ES-I3 (cell line): Measurements from ENCODE around the gene MRPS26.
A peak's percentile ranks its signal among the peaks of the same experiment; 100 is the strongest.
"Not testable (repeated sequence)": the region's sequence is repeated elsewhere in the genome, so short reads cannot be mapped to it uniquely, and the experiment has no call there.

Experiments used
- H3K36me3 ChIP-seq: 2 replicates; pipeline ENCODE4 v1.6.1; 2013; ENCODE audit warnings: mild to moderate bottlenecking, low read length, control low read depth, moderate library complexity; ENCODE audit not compliant: insufficient read depth
- H3K4me1 ChIP-seq: 2 replicates; pipeline ENCODE4 v1.6.1; 2013; ENCODE audit warnings: mild to moderate bottlenecking, control low read depth, low read length; ENCODE audit not compliant: insufficient read depth
- H3K9ac ChIP-seq: 2 replicates; pipeline ENCODE4 v1.6.1; 2013; ENCODE audit warnings: low read depth, mild to moderate bottlenecking, low read length, moderate library complexity
- H3K9me3 ChIP-seq: 2 replicates; pipeline ENCODE4 v1.6.1; 2013; ENCODE audit warnings: mild to moderate bottlenecking, low read length, moderate library complexity; ENCODE audit not compliant: control insufficient read depth, insufficient read depth

The MRPS26 gene

DNA sequence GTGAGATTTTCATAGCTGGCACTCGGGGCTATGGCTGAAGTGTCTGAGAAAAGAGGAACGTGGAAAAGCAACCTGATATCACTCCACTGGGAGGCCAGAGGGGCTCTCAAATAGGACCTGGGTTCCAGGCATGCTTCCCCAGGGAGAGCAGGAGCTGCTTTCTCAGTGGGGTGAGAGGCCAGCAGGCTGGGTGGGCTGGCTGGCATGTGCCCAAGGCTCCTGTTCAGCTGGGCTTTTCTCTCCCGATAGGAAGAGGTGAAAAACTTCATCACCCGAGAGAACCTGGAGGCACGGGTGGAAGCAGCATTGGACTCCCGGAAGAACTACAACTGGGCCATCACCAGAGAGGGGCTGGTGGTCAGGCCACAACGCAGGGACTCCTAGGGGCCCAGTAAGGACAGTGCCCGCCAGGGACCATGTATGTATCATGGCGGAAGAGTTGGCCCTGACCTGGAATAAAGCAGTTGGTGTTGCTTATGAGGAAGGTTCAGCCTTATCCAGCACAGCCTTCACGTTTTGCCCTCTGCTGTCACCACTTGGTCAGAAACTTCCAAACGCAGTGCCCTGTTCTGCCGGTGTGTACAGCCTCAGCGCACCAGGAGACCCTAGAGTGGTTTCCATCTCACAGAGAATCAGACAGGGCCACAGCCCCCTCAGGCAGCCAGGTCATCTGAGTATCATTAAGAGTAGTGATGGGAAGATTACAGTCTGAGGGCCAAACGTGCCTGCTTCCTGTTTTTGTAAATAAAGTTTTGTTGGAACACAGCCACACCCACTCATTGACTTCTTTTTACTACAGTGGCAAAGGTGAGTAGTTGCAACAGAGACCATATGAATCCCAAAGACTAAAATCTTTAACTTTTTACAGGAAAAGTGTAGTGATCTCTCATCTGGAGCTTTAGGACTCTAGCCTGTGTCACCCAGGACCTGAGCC lies 1.9 kb downstream of the MRPS26 start:
- Histone ChIP-seq H3K36me3 (peaks cover 13% of the 10 kb centered on the region), H3K9ac (no peak overlapping the region), H3K4me1 (peaks cover under 1% of the 10 kb centered on the region; the same call in 1 of the 2 replicates), H3K9me3 (no peaks in the 10 kb centered on the region)

- H3K36me3 ChIP-seq: peaks cover 13% of the 10 kb centered on the region
- H3K4me1 ChIP-seq: no peaks in the 10 kb centered on the region
- H3K9me3 ChIP-seq: no peaks in the 10 kb centered on the region
- H3K9ac ChIP-seq: no peak overlapping the region
These were observed 5.7 kb downstream of the MRPS26 start for GRCh38 chr20:3051385-3052019.

- no peaks in the 10 kb centered on the region for H3K9me3 ChIP-seq
- no peaks in the 10 kb centered on the region for H3K36me3 ChIP-seq
- H3K9ac ChIP-seq: no peak overlapping the region
- H3K4me1 ChIP-seq: no peaks in the 10 kb centered on the region
These were observed 13.6 kb downstream of the MRPS26 start for GRCh38 chr20:3059489-3059888.

- H3K9me3 ChIP-seq, H3K9ac ChIP-seq, H3K4me1 ChIP-seq, H3K36me3 ChIP-seq: not testable (repeated sequence)
These were observed 18.3 kb downstream of the MRPS26 start for GRCh38 chr20:3064119-3064518.

DNA sequence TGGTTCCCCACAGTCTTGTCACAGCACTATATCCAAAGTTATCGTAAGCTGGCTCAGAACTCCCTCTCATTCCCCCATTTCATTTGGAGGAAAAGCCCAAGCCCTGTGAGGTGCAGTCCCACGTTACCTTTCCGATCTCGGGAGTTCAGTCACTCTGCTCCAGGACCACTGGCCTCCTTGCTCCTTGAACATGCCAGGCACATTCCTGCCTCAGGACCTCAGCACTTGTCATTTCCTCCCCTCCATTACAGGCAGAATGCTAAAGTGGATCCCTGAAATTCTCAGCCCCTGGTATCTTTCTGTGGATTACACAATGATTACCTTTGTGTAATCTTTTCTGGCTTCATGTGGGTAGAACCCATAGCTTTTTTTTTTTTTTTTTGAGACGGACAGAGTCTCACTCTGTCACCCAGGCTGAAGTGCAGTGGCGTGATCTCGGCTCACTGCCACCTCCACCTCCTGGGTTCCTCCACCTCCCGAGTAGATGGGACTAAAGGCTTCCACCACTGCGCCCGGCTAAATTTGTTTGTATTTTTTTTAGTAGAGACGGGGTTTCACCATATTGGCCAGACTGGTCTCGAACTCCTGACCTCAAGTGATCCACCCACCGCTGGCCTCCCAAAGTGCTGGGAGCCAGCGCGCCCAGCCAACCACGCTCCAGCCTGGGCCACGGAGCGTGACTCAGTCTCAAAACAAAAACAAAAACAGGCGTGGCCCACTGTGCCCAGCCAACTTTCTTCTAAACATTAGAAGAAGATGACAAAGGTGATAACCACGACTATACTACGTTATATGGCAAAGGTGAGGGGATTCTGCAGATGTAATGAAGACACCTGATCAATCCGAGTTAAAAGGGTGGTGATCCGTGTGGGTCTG lies 21.5 kb downstream of the MRPS26 start:
- Histone ChIP-seq H3K9me3 (no peaks in the 10 kb centered on the region), H3K4me1 (no peaks in the 10 kb centered on the region; the same call in 1 of the 2 replicates), H3K9ac (no peak overlapping the region), H3K36me3 (no peaks in the 10 kb centered on the region)

GRCh38 chr20:3068075-3068474 lies 22.2 kb downstream of the MRPS26 start:
- H3K36me3 ChIP-seq: no peaks in the 10 kb centered on the region
- H3K9ac ChIP-seq: no peak overlapping the region
- H3K4me1 ChIP-seq: no peaks in the 10 kb centered on the region; the same call in 1 of the 2 replicates
- no peaks in the 10 kb centered on the region for H3K9me3 ChIP-seq

GRCh38 chr20:3068986-3069900 lies 23.4 kb downstream of the MRPS26 start:
- no peaks in the 10 kb centered on the region for H3K36me3 ChIP-seq
- H3K9me3 ChIP-seq: no peaks in the 10 kb centered on the region
- H3K9ac ChIP-seq: no peak overlapping the region
- H3K4me1 ChIP-seq: no peaks in the 10 kb centered on the region; the same call in 1 of the 2 replicates

DNA sequence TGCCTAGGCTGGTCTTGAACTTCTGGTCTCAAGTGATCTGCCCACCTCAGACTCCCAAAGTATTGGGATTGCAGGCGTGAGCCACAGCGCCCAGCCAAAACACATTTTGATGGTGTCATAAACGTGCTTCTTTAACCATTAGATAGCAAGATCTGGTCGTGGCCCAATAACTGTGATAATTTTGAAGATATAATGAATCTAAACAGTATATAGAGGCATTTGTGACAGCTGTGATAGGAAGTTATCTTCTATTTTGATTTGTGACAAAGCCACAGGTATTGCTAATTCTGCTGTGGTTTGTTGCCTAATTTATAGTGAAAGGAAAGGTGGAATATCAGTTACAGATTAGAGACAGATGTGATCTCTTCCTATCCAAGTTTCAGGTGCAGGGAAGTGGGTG lies 24.9 kb downstream of the MRPS26 start:
- no peaks in the 10 kb centered on the region for H3K9me3 ChIP-seq
- H3K36me3 ChIP-seq: no peaks in the 10 kb centered on the region
- no peaks in the 10 kb centered on the region; the same call in 1 of the 2 replicates for H3K4me1 ChIP-seq
- H3K9ac ChIP-seq: no peak overlapping the region

DNA sequence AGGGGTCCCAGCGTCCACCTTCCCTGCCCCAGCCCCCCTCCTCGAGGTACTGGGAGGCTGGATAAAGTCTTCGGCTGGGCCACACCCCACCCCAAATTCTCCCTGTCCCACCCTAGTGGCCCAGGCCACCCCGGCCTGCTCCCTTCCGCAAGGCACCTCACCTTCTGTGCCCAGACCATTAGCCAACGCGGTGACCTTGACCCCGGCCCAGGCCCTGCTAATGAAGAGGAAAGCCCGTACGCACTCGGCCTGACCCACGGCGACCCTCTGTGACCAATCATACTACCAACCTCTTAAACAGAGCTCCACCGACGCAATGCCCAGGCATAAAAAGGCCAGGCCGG lies 25.4 kb downstream of the MRPS26 start:
- H3K9me3 ChIP-seq: no peaks in the 10 kb centered on the region
- peak overlapping the region; percentile 57; the same call in 1 of the 2 replicates for H3K9ac ChIP-seq
- H3K36me3 ChIP-seq: no peaks in the 10 kb centered on the region
- H3K4me1 ChIP-seq: no peaks in the 10 kb centered on the region; the same call in 1 of the 2 replicates

DNA sequence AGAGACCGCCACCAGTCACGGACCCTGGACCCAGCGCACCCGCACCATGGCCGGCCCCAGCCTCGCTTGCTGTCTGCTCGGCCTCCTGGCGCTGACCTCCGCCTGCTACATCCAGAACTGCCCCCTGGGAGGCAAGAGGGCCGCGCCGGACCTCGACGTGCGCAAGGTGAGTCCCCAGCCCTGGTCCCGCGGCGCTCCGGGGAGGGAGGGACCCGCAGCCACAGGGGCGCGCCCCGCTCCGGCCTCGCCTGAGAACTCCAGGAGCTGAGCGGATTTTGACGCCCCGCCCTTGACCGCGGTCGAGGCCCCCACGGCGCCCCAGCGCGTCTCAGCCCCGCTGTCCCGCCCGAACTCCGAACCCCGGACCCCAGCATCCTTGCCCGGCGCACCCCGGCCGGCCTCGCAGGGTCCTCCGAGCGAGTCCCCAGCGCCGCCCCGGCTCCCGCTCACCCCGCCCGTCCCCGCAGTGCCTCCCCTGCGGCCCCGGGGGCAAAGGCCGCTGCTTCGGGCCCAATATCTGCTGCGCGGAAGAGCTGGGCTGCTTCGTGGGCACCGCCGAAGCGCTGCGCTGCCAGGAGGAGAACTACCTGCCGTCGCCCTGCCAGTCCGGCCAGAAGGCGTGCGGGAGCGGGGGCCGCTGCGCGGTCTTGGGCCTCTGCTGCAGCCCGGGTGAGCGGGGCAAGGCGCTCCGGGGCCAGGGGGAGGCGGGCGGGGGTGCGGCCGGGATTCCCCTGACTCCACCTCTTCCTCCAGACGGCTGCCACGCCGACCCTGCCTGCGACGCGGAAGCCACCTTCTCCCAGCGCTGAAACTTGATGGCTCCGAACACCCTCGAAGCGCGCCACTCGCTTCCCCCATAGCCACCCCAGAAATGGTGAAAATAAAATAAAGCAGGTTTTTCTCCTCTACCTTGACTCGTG lies 26.0 kb downstream of the MRPS26 start, which contains the start of gene OXT:
TSS of gene OXT (plus strand) at position 11 of the 920 bp plus-strand sequence. CDS start at position 47, 36 bp downstream.
- Histone ChIP-seq H3K9me3 (no peaks in the 10 kb centered on the region), H3K36me3 (no peaks in the 10 kb centered on the region), H3K9ac (peak within 1 kb of the TSS; percentile 57), H3K4me1 (no peaks in the 10 kb centered on the region; the same call in 1 of the 2 replicates)

- Histone ChIP-seq H3K9ac (peak overlapping the region; percentile 57; the same call in 1 of the 2 replicates), H3K9me3 (no peaks in the 10 kb centered on the region)
These were observed 26.8 kb downstream of the MRPS26 start for GRCh38 chr20:3072530-3073250.

DNA sequence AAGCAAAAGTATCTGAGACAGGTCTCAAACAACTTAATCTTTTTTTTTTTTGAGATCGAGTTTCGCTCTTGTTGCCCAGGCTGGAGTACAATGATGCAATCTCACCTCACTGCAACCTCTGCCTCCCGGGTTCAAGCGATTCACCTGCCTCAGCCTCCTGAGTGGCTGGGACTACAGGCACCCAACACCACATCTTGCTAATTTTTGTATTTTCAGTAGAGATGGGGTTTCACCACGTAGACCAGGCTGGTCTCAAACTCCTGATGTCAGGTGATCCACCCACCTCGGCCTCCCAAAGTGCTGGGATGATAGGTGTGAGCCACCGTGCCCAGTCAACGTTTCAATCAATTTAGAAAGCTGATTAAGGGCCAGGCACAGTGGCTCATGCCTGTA lies 27.4 kb downstream of the MRPS26 start:
- H3K36me3 ChIP-seq, H3K4me1 ChIP-seq, H3K9me3 ChIP-seq, H3K9ac ChIP-seq: not testable (repeated sequence)

More at GRCh38 chr20:3072530-3073250, 26.8 kb downstream of the MRPS26 start:
- no peaks in the 10 kb centered on the region for H3K36me3 ChIP-seq
- H3K4me1 ChIP-seq: no peaks in the 10 kb centered on the region; the same call in 1 of the 2 replicates
